GM19193 (cell line): Measurements from ENCODE around the gene PRPF40A.

Source experiments
- POLR2A ChIP-seq: IDR thresholded peaks from 4 replicates; pipeline ENCODE4 v1.6.1; 2011; ENCODE audit not compliant: insufficient read depth, insufficient read length; ENCODE audit errors: extremely low read depth

PRPF40A gene

DNA sequence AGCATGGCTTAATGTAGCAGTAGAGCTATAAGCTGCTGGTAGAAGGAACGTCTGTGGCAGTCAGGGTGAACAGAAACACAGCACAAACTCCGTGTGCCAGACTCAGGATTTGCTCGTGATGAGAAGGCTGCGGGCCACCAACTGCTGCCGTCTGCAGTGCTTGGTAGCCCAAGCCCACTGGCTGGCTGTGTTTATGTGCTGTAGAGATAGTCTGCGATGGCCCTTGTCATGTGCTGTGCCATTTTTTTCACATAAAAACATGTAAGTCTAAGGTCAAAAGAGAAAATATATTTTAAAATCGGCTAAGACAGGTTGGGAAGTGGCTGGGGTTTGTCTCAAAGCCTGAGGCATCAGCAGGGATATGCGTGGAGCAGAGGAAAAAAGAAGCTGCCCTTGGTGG lies 78.7 kb downstream of the PRPF40A start:
- TF ChIP-seq POLR2A, result no peak

DNA sequence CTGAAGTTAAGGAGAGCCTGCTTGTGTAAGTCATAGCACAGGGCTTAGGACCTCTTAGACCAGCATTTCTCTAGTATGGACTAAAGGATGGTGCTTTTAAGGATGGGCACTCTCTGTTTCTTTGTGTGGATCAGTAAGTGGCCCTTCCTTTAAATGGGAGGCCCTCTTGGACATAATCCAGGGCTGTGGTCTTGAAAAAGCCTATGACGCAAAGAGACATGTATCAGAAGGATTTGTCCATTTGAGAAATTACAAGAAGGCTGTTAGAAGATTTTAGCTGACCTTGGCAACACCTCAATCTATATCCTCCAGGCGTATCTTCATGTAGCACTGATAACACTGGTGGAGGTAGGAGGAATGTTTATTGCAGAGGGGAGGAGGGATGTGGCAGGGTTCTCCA lies 79.2 kb downstream of the PRPF40A start:
- no peak for TF ChIP-seq POLR2A

DNA sequence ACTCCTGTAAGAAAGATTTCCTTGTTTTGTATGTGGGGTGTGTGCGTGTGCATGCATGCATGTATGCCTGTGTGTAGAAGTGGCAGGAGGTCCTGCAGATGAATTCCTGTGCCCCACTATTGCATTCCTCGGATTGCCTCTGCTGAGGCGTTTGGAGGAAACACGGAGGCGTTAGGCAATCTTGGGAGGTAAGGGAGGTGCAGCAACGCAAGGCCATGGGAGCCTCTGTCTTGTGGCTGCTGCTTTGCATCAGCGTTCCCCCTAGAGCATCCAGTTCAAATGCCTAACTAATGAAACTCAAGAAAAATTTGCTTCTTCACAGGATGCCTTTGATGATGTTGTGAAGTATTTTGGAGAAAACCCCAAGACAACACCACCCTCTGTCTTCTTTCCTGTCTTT lies 80.0 kb downstream of the PRPF40A start:
- TF ChIP-seq POLR2A, result no peak

DNA sequence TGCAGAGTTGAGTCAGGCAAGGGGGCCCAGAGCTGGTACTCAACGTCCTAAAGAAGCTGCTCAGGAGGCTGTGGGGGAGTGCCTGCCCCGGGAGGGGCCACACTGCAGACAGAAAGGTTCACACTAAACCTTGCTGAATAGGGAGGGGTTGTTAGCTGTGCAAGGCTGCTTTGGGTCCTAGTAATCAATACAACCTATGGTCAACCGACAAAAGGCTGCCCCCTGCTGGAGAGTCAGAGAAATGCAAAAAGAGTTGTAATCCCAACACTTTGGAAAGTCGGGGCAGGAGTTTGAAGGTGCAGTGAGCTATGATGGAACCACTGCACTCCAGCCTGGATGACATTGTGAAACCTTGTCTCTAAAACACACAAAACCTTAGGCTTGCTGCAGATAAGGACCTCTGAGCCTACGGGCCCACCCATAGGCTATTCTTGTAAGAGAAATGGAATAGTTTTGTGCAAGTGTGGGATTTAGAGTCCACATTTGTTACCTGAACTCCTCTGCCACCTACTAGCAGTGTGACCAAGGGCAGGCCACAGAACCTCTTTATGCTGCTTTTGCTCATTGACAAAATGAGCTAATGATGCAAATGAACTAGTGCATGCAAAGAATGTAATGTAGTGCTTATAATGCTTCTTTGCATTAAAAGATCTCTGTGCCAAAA lies 81.5 kb downstream of the PRPF40A start:
- TF ChIP-seq POLR2A, result no peak

DNA sequence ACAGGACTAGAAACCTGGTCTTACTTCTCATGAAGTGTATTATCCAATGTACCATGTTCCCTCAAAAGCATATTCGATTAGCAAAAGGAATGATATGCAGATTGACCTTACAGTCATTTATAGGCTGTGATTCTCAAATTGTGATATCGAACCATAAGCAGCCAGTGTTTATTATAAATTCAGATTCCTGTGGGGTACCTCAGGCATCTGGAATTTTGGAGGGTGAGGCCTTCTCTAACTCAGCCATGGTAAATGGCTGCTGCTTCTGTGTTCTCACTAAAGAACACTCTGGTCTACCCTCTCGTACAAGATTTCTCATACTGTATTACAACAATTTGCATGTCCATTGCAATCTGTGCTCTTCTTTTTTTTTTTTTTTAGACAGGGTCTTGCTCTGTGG lies 84.5 kb downstream of the PRPF40A start:
- TF ChIP-seq POLR2A, result no peak

DNA sequence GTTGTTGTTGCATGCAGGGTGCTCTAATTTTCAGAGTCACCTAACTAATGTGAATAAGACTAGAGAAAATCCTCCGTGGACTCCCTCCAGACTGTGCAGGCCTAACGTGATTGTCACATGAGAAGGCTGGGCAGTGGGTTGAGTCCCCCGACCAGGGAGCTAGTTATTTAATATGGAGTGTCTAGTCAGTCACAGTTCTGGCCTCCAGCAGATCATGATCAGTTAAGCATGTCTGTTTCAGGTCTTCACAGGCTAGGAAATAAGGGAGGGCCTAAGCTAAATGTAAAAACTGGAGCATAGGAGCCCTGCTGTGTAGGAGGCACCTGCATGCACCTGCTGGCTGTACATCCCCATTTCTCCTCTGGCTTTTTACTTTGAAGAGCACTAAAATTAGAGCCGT lies 86.8 kb downstream of the PRPF40A start:
- TF ChIP-seq POLR2A, result no peak

DNA sequence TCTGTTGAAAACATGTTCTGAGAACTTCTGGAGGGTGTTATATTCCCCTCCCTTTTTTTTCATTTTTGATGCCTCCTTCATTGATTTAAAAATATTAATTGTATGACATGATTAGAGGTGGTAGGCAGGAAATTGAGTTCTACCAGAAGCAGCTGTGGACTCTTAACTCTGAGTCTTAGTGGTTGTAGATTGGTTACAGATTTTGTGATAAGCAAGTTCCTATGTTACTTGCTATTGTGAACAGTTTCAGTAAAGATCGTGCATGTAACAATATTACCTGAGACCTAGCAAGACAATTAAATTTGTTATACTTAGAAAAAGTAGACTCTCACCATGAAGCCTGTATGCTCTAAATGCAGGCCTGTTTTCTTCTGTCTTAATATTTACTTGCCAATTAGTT lies 88.1 kb downstream of the PRPF40A start:
- TF ChIP-seq POLR2A, result no peak

DNA sequence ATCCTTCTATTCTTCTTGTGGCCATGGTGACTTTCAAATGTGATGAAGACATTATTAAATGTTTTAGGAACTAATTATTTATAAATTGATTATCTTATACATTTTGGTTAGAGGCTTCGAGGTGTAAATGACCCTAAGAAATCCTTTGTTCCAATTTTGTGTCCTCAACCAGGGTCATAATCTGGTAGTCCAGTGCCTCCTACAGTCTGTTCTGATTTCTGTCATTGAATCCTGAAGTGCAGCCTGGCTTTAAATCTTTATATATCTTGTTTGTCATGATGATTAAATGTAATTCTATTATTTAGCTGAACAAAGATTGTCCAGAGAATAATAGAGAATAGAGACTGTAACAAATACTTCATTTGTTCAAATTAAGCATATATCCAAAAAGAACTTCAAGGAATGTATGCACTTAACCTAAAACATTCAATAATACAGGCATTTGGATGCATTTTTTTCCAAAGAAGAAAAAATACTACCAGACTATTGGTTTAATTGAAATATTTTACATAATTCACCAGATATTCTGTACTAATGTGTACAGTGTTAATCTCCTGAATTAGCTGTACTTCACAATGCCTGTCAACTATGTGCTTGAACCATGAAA lies 89.8 kb downstream of the PRPF40A start:
- TF ChIP-seq POLR2A, result no peak

DNA sequence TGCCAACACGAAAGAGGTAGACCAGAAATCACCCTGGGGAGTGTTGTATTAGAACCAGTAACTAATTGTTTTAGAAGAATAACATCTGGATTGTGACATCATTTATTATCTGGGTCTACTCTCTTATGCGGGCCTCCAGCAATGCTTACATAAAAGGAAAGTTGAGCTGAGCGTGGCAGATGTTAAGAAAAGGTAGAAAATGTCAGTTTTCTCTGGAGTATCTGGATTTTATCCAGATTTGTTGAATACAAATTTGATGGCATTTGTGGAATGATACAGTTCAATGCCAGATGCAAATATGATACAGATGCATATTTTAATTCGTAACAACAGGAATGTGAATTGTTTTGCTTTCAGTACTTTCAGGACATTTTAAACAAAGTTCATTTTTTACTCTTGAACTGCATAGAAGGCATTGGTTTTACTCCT lies 90.3 kb downstream of the PRPF40A start:
- TF ChIP-seq POLR2A, result no peak

DNA sequence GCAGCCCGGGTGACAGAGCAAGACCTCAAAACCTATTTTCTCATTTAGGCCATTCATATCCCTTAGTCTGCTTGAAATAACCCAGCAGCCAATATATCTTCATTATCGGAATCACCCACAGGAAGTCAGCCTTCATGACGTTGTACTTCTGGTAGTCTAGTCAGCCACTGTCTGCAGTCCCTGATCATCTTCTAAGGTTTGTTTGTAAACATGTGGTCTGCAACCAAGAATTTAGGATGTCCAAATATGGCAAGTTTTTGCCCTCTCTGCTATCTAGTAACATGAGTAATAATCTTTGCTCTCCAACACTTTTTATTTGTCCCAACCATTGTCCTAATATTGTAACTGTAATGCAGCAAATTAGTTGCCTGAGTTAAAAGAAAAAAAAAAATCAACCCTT lies 92.5 kb downstream of the PRPF40A start:
- no peak for TF ChIP-seq POLR2A

DNA sequence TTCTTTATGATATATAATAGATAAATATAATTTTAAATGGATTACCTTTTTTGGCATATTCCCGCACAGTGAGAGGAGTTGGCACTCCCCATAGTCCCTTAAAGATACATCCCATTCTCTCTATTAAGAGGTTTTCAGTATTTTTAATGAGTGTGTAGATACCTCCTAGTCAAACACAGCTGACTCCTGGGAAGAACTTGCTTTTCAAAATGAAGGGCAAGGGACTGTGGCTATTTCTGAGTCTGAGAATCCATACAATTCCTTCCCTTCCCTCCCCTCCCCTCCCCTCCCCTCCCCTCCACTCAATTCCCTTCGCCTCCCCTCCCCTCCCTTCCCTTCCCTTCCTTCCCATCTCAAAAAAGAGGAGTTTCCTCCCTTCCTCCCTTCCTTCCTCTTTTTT lies 93.5 kb downstream of the PRPF40A start:
- no peak for TF ChIP-seq POLR2A

DNA sequence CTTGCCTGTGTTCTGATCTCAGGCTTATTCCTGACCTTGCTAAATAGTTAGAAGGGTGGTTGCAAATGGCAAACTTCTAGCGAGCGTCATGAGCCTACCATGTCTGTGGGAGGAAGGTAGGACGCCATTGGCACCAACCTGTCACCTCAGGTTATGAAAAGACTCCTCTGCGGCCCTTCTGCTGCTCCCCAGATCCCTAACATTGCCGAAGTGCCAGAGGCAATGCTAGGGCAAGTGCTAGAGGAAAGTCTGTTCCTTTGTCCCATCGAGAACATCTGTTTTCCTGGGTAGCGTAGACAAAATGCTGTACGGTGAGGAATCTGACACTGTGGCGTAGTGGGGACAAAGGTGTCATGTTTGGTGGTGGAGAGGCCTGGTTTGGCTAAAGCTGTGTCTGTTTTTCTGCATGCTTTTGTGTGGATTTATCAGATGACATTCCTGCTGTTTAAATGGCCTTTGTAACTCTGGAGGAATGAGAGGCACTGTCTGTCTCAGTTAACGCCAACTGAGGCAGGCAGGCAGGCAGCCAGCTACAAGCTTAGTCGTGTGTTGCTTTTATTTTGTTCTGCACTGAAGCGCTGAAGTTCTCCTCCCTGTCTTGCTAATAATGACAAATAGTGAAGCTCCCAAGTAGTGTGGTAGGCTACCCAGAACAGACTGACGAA lies 94.1 kb downstream of the PRPF40A start:
- no peak for TF ChIP-seq POLR2A

DNA sequence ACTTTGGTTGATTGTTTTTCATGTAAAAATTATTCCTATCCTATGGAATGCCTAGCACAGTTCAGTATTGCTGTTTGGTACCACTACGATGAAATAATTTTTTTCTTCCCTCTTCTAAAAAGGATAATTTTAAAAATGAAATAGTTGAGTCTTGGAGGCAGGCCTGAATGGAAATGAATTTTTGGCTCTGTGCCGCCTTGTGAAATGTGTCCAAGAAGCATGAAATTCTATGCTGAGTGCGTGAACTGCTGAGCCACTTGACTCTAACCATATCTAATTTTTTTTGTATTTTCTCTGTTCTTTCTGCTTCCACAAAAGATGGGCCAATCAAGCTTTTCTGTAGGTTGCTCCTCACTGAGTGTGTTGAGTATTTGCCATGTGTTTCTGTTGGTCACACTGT lies 95.0 kb downstream of the PRPF40A start:
- no peak for TF ChIP-seq POLR2A

DNA sequence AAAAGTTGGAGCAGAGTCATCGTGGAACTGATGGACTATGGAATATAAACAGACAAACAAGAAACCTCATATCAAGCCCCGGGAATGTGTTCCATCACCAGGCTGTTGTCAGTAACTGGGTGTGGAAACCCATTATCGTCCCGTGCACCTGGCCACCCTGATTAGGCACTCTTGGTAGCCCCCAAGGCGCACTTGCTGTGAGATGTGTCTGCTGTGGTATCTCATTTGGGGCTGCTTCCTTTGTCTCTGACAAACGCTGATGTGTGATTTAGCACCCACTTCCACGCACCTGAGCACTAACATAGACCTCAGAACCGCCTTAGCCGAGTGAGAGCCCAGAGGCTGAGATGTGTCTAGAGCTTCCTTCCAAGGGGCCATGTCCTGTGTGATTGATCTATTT lies 96.3 kb downstream of the PRPF40A start:
- no peak for TF ChIP-seq POLR2A

DNA sequence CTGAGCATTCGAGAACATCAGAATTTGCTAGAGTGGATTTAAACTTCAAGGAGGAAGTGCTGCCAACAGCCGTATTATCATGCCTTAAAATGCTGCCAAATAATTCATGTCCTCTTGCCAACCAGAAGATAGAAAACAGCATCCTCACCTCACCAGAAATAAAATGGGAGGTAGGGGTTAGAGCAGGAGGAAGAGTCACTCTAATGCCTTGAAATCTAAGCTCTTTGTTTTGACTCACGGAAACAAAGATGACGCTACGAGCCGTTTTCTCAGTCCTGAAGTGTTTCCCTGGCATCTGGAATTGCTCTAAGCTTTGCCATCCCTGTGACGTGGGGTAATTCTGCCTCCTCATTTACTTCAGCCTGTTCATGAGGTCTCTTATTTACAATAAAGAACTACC lies 97.1 kb downstream of the PRPF40A start:
- no peak for TF ChIP-seq POLR2A

DNA sequence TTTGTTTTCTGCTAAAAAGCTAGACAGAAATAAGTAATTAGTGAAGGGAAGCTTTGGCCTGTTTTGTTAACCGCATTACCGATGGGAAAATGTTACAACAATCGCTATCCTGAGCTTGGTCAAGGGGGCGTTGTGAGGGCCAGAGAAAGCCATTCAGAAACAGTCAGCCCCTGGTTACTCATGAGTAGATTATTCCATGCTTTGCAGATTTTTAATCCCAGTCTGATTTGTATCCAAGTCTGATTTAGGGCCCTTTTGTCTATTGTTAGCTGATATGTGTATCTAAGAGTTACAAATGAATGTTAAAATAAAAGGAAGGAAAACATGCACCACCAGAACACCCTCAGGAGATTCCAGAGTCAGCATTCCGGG lies 99.1 kb downstream of the PRPF40A start:
- no peak for TF ChIP-seq POLR2A
